ENCODE results near the gene CMBL. TPM values are rescaled to one million over a fixed set of nuclear protein-coding genes. Genes with fewer than 3 reads are reported as not detected.

The CMBL gene
- total RNA-seq, 1 donor: 8.2 TPM

DNA sequence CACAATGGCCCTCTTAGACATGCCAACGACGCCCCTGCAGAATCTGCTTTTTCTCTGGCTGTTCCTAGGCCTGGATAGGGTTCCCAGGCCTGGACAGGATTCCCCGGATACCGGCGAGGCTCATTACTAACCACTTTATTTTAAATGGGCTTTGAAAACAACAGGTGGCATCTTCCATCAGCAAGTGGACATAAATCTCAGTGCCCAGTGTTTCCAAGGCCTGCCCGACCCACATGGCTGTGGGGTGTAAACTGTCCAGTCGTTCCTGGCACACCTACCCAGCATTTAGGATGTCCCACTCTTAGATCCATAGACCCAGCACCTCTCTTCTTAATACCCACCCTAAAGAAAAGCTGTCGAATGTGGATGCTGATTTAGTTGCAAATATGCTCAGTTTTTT lies 896 bp downstream of the CMBL start:
- TF ChIP-seq, protein P1, sequence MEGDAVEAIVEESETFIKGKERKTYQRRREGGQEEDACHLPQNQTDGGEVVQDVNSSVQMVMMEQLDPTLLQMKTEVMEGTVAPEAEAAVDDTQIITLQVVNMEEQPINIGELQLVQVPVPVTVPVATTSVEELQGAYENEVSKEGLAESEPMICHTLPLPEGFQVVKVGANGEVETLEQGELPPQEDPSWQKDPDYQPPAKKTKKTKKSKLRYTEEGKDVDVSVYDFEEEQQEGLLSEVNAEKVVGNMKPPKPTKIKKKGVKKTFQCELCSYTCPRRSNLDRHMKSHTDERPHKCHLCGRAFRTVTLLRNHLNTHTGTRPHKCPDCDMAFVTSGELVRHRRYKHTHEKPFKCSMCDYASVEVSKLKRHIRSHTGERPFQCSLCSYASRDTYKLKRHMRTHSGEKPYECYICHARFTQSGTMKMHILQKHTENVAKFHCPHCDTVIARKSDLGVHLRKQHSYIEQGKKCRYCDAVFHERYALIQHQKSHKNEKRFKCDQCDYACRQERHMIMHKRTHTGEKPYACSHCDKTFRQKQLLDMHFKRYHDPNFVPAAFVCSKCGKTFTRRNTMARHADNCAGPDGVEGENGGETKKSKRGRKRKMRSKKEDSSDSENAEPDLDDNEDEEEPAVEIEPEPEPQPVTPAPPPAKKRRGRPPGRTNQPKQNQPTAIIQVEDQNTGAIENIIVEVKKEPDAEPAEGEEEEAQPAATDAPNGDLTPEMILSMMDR (IDR thresholded peaks at IDR 0.05; ENCODE audit: insufficient read depth, low read depth, low read length): no peak
- H3K4me3 ChIP-seq (ENCODE audit: low read depth, low read length): peak overlapping the region; percentile 68

DNA sequence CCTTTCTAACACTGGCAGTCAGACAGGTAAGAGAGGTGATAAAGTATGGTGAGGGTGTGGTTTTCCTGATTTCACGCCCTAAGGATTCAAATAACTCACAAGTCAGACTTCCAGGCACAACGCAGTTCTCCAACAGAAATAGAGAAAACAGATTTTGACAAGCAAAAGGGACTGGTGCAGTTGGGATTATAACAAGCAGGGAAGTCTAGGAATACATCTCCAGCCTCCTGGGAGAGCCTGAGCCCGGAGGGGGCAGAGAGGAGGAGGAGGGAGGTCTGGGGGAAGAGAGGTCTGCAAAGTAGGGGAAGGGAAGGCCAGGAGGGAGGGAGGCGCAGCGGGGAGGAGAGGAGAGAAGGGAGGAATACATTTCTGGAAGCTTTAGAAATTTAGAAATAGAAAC lies 1.6 kb downstream of the CMBL start:
- DNase-seq (ENCODE audit: low read depth): no peak
- TF ChIP-seq, protein P1 (IDR thresholded peaks at IDR 0.05; ENCODE audit: insufficient read depth, low read depth, low read length): no peak
- no peak overlapping the region for H3K4me3 ChIP-seq (ENCODE audit: low read depth, low read length)

More for the DNA sequence above, 896 bp downstream of the CMBL start:
- DNase-seq (ENCODE audit: low read depth): no peak

DNA sequence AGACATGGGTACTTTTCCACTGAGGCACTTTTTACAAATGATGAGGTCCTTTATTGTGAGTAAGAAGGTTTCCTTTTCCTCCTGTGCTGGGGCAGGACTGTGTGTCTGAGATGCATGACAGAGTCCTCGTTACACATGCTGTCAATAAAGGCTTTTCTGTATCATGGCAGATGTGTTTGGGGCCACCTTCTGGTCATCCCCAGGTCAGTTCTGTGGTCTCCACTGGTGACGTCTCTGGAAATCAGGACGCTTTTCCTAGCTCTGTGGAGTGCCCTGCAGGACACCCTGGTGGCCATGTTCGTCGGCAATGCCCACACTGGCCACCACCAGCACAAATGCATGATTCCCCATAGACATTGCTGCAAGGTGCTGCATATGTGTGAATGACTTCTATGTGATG lies 2.8 kb downstream of the CMBL start:
- DNase-seq (ENCODE audit: low read depth): no peak
- TF ChIP-seq, protein P1 (IDR thresholded peaks at IDR 0.05; ENCODE audit: insufficient read depth, low read depth, low read length): no peak
- H3K4me3 ChIP-seq (ENCODE audit: low read depth, low read length): no peak overlapping the region

DNA sequence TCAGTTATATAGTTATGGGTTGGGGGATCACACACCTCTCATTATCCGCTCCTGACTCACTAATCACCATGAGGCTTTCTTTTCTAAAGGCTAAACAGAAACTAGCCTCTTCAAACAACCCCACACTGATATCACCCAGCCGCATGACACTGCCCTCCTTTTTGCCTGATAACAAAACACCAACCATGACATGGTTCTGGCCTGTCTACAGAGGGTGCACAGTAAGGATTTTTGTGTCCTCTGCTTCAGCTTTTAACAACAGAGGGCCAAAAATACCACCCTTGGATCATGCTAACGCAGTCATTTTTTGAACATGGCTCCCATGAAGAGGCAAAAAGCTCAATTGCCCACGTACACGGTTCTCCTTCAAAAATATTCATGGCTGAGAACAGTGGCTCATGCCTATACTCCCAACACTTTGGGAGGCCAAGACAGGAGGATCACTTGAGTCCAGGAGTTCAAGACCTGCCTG lies 4.0 kb downstream of the CMBL start:
- no peak overlapping the region for H3K4me3 ChIP-seq (ENCODE audit: low read depth, low read length)
- no peak for DNase-seq (ENCODE audit: low read depth)
- TF ChIP-seq, protein P1 (IDR thresholded peaks at IDR 0.05; ENCODE audit: insufficient read depth, low read depth, low read length): no peak

DNA sequence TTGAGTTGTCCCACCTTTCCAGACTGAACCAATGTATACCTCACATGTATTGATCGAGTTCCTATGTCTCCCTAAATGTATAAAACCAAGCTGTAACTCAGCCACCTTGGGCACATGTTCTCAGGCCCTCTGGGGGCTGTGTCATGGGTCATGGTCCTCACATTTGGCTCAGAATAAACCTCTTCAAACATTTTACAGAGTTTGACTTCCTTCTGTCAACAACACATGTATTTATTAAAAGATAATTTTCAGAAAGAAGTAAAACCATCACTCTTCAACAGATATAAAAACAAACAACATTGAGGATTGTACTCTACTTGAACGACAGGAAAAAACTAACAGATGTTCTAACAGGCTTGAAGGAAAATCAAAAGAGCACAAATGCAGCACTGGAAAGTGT lies 4.5 kb downstream of the CMBL start:
- TF ChIP-seq, protein P1 (IDR thresholded peaks at IDR 0.05; ENCODE audit: insufficient read depth, low read depth, low read length): no peak
- no peak for DNase-seq (ENCODE audit: low read depth)
- H3K4me3 ChIP-seq (ENCODE audit: low read depth, low read length): no peak overlapping the region

DNA sequence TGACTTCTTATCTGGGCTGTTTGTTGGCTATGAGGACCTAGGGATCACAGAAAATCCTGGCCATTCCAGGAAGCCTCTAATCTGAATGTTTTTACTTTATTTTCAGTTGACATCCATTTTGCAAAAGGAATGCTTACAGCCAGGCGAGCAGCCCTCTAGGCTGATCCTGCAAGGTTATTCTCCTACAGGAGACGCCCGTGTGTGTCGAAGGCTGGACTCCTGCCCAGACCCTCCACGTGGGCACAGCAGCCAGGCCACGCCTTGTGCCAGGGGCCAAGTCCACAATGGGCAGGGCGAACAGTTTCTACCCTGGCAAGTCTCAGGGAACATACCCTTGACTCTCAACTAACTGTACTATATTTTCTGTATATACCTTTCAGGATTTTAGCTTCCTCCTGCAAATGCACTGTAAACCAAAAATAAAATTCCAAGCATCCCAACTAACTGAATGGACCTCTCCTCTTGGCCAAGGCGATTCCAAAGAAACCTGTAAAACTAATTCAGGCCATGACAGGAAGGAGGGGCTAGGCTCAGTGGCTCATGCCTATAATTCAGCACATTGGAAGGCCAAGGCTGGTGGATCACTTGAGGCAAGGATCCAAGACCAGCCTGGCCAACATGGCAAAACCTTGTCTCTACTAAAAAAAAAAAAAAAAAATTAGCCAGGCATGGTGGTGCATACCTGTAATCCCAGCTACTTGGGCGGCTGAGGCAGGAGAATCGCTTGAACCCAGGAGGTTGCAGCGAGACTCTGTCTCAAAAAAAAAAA lies 5.7 kb downstream of the CMBL start:
- DNase-seq (ENCODE audit: low read depth): peak; percentile 14
- TF ChIP-seq, protein P1 (IDR thresholded peaks at IDR 0.05; ENCODE audit: insufficient read depth, low read depth, low read length): no peak
- H3K4me3 ChIP-seq (ENCODE audit: low read depth, low read length): no peak overlapping the region
